ENCODE data around the gene ADGRE3. TPM values are rescaled to one million over a fixed set of nuclear protein-coding genes. Genes with fewer than 3 reads are reported as not detected.
"Not testable (repeated sequence)": the region's sequence is repeated elsewhere in the genome, so short reads cannot be mapped to it uniquely, and the experiment has no call there.

The ADGRE3 gene
- total RNA-seq, 1 experiment from 2014 or later: not detected

DNA sequence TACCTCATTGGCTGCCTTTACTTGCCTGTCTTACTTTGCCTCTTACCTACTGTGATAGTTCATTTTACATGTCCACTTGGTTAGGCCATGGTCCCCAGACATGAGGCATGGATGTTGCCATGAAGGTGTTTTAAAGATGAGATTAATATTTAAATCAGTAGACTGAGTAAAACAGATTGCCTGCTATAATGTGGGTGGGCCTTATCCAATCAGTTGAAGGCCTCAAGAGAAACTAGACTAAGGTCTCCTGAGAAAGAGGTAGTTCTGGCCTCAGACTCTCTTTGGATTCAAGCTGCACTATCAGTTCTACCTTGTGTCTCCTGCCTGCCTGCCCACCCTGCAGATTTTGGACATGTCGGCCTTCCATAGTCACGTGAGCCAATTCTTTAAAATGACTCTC is 26.1 kb downstream of the ADGRE3 start:
- BruUV-seq (replicated peaks): no TSS peak
- Mint-ChIP-seq H3K9me3 (ENCODE audit: low read depth, unreplicated experiment) (no peaks in the 10 kb centered on the region), H3K36me3 (ENCODE audit: insufficient read depth, unreplicated experiment) (no peaks in the 10 kb centered on the region), H3K4me3 (ENCODE audit: low read depth, unreplicated experiment) (no peak overlapping the region), H3K4me1 (ENCODE audit: low read depth, unreplicated experiment) (no peaks in the 10 kb centered on the region), H3K27ac (ENCODE audit: unreplicated experiment) (no peak overlapping the region), H3K27me3 (ENCODE audit: unreplicated experiment) (peaks cover 37% of the 10 kb centered on the region)
- DNase-seq: no peak
- intact Hi-C loops (cut with micrococcal nuclease; ENCODE audit: unreplicated experiment): no loop called here
- CTCF ChIA-PET: no interaction called here
- TF ChIP-seq, protein P1, sequence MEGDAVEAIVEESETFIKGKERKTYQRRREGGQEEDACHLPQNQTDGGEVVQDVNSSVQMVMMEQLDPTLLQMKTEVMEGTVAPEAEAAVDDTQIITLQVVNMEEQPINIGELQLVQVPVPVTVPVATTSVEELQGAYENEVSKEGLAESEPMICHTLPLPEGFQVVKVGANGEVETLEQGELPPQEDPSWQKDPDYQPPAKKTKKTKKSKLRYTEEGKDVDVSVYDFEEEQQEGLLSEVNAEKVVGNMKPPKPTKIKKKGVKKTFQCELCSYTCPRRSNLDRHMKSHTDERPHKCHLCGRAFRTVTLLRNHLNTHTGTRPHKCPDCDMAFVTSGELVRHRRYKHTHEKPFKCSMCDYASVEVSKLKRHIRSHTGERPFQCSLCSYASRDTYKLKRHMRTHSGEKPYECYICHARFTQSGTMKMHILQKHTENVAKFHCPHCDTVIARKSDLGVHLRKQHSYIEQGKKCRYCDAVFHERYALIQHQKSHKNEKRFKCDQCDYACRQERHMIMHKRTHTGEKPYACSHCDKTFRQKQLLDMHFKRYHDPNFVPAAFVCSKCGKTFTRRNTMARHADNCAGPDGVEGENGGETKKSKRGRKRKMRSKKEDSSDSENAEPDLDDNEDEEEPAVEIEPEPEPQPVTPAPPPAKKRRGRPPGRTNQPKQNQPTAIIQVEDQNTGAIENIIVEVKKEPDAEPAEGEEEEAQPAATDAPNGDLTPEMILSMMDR (IDR thresholded peaks at IDR 0.05; ENCODE audit: unreplicated experiment): no peak

GRCh38 chr19:14639536-14640277 is 34.9 kb downstream of the ADGRE3 start:
- TF ChIP-seq, protein P1 (IDR thresholded peaks at IDR 0.05; ENCODE audit: unreplicated experiment): no peak
- Mint-ChIP-seq H3K27ac (ENCODE audit: unreplicated experiment) (no peak overlapping the region), H3K4me1 (ENCODE audit: low read depth, unreplicated experiment) (no peaks in the 10 kb centered on the region), H3K9me3 (ENCODE audit: low read depth, unreplicated experiment) (peaks cover 2% of the 10 kb centered on the region), H3K36me3 (ENCODE audit: insufficient read depth, unreplicated experiment) (no peaks in the 10 kb centered on the region), H3K4me3 (ENCODE audit: low read depth, unreplicated experiment) (no peak overlapping the region), H3K27me3 (ENCODE audit: unreplicated experiment) (peaks cover 41% of the 10 kb centered on the region)
- BruUV-seq (replicated peaks): no TSS peak
- CTCF ChIA-PET: no interaction called here
- DNase-seq: no peak
- intact Hi-C loops (cut with micrococcal nuclease; ENCODE audit: unreplicated experiment): no loop called here

DNA sequence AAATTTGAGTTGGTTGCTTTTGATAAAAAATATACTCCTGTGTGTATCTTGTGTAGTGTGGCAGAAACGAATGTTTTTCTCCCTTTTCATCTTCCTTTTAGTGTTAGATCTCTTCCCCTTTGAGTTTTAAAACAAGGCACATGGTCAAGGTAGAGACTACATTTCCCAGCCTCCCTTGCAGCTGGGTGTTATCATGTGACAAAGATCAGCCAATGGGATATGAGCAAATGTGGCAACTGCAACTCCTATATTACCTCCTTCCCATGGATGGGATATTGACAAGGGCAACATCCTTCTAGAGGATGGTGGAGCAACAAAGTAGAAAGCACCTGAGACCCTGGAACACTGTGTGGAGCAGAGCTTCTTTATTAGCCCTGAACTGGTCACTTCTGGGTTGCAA is 42.4 kb downstream of the ADGRE3 start:
- intact Hi-C loops (cut with micrococcal nuclease; ENCODE audit: unreplicated experiment): no loop called here
- peaks cover 2% of the 10 kb centered on the region for H3K27me3 Mint-ChIP-seq (ENCODE audit: unreplicated experiment)

DNA sequence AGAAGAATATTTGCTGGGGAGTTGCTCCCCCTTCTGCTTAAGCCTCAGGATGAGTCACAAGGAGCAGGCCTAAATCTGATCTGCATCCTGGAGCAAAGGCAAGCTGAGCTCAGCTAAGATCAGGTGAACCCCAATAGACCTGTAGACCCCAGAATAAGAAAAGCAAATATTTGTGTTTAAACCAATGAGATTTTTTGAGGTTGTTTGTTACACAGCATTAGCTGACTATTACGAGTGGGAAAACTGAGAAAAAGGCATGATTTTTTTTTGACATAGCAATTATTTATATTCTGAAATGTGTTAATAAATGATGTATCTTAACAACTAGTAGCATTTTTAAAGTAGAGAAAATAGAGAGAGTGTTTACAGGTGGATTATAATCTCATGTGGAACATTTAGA is 45.1 kb downstream of the ADGRE3 start:
- H3K9me3 Mint-ChIP-seq (ENCODE audit: low read depth, unreplicated experiment): no peaks in the 10 kb centered on the region
- CTCF ChIA-PET: no interaction called here
- DNase-seq: no peak
- intact Hi-C loops (cut with micrococcal nuclease; ENCODE audit: unreplicated experiment): no loop called here
- H3K27ac Mint-ChIP-seq (ENCODE audit: unreplicated experiment): no peak overlapping the region
- no peak overlapping the region for H3K4me3 Mint-ChIP-seq (ENCODE audit: low read depth, unreplicated experiment)
- no peaks in the 10 kb centered on the region for H3K36me3 Mint-ChIP-seq (ENCODE audit: insufficient read depth, unreplicated experiment)
- TF ChIP-seq, protein P1 (IDR thresholded peaks at IDR 0.05; ENCODE audit: unreplicated experiment): no peak
- H3K4me1 Mint-ChIP-seq (ENCODE audit: low read depth, unreplicated experiment): no peaks in the 10 kb centered on the region
- peaks cover 24% of the 10 kb centered on the region for H3K27me3 Mint-ChIP-seq (ENCODE audit: unreplicated experiment)
- no TSS peak for BruUV-seq (replicated peaks)

More for the DNA sequence above, 42.4 kb downstream of the ADGRE3 start:
- Mint-ChIP-seq H3K4me1 (ENCODE audit: low read depth, unreplicated experiment) (no peaks in the 10 kb centered on the region), H3K36me3 (ENCODE audit: insufficient read depth, unreplicated experiment) (no peaks in the 10 kb centered on the region), H3K27ac (ENCODE audit: unreplicated experiment) (no peak overlapping the region), H3K4me3 (ENCODE audit: low read depth, unreplicated experiment) (no peak overlapping the region), H3K9me3 (ENCODE audit: low read depth, unreplicated experiment) (no peaks in the 10 kb centered on the region)
- DNase-seq: peak; percentile 8
- TF ChIP-seq, protein P1 (IDR thresholded peaks at IDR 0.05; ENCODE audit: unreplicated experiment): no peak
- BruUV-seq (replicated peaks): no TSS peak
- CTCF ChIA-PET: no interaction called here

- H3K4me1 Mint-ChIP-seq (ENCODE audit: low read depth, unreplicated experiment); H3K4me3 Mint-ChIP-seq (ENCODE audit: low read depth, unreplicated experiment); H3K27ac Mint-ChIP-seq (ENCODE audit: unreplicated experiment); BruUV-seq (replicated peaks); DNase-seq; H3K9me3 Mint-ChIP-seq (ENCODE audit: low read depth, unreplicated experiment); H3K36me3 Mint-ChIP-seq (ENCODE audit: insufficient read depth, unreplicated experiment); intact Hi-C loops (cut with micrococcal nuclease; ENCODE audit: unreplicated experiment): not testable (repeated sequence)
- H3K27me3 Mint-ChIP-seq (ENCODE audit: unreplicated experiment): peaks cover 24% of the 10 kb centered on the region
- CTCF ChIA-PET: interaction anchor here (1.2 kb wide), 1 partner anchor 9 kb away, joined by 3 read pairs; no protein-coding TSS in a partner anchor
Measured at GRCh38 chr19:14624491-14624890, 50.2 kb downstream of the ADGRE3 start.
